Measurements from ENCODE around the gene WBP1.
"Not testable (repeated sequence)": the region's sequence is repeated elsewhere in the genome, so short reads cannot be mapped to it uniquely, and the experiment has no call there.

WBP1 gene

DNA sequence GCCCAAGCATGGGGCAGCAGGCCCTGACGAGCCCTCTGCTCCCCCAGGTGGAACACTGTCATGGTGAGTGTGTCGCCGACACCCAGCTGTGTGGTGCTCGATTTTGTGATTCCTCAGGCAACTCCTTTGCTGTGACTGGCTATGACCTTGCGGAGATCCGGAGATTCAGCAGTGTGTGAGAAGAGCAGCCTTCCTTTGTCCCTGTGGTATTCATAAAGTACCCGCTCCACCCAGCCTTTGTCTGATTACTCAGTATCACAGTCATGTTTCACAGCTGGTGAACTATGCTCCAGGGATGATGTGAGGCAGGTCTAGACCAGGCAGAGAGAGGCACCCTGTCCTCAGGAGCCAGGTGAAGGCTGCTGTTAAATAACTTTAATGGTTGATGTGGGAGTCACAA is 32.7 kb upstream of the WBP1 start:
- DNase-seq (ENCODE audit: low read depth), result no peak
- H3K4me3 ChIP-seq (ENCODE audit: low read depth, low read length), result no peak overlapping the region

DNA sequence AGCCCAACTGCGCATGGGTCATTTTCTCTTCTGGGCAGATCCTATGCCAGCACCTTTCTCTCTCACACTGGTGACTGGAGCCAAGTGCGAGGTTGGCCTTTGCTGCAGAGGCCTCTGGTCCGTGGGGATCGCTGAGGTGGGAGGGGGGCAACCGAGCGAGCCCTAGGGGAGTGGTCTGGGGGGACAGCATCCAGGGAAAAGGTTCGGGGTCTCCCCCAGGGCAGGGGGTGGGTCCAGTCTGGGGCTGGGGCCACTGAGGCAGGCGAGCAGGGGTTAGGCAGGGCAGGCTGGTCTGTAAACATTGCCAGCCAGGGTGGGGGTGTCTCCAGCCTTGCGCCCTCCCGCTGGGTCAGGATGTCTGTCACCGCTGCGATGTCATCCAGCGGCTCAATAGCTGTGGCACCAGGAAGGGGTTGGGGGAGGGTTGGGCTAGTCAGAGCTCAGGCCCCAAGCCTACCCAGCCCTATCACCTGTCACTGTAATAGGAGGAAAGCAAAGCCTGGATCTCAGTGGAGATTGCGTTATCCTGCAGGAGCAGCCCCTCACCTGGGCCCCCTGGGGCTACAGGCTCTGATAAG is 32.0 kb upstream of the WBP1 start:
- H3K4me3 ChIP-seq (ENCODE audit: low read depth, low read length), result no peak overlapping the region
- DNase-seq (ENCODE audit: low read depth), result no peak

DNA sequence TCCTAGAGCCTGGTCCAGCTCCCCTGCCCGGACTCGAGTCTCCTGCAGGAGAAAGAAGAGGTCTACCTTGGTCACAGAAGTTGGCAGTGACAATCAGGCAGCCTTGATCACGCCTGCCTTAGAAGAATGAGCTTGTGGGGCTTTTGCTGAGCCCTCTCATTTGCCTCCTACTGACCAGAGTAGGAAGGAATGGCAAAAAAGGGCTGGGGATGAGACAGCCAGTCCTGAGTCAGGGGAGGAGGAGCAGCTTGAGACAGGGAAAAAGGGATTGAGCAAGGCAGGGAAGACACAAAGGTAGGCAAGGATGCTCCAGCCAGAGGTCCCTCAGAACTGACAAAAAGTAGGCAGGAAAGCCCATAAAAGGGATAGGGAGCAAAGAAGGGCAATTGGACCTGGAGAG is 30.7 kb upstream of the WBP1 start:
- no peak overlapping the region for H3K4me3 ChIP-seq (ENCODE audit: low read depth, low read length)

DNA sequence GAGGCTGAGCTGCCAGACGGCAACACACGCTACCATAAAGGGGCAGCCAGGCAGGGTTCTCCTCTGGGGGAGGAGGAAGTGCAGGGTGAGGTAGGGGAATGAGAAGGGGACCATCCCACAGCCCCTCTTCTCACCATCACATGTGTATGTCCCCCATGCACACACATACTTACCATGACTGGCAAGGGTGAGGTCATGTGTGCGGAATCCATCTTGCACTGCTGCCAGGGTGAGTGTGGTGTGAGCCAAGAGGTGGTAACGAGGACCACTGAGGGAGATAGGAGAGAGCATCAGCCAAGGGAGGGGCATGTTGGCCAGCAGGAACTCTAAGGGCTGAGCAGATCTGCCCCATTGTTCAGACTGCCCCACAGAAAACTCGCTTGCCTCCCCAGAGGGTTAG is 29.6 kb upstream of the WBP1 start:
- H3K4me3 ChIP-seq (ENCODE audit: low read depth, low read length), result no peak overlapping the region
- DNase-seq (ENCODE audit: low read depth), result no peak

More for the DNA sequence above, 30.7 kb upstream of the WBP1 start:
- DNase-seq (ENCODE audit: low read depth), result no peak

DNA sequence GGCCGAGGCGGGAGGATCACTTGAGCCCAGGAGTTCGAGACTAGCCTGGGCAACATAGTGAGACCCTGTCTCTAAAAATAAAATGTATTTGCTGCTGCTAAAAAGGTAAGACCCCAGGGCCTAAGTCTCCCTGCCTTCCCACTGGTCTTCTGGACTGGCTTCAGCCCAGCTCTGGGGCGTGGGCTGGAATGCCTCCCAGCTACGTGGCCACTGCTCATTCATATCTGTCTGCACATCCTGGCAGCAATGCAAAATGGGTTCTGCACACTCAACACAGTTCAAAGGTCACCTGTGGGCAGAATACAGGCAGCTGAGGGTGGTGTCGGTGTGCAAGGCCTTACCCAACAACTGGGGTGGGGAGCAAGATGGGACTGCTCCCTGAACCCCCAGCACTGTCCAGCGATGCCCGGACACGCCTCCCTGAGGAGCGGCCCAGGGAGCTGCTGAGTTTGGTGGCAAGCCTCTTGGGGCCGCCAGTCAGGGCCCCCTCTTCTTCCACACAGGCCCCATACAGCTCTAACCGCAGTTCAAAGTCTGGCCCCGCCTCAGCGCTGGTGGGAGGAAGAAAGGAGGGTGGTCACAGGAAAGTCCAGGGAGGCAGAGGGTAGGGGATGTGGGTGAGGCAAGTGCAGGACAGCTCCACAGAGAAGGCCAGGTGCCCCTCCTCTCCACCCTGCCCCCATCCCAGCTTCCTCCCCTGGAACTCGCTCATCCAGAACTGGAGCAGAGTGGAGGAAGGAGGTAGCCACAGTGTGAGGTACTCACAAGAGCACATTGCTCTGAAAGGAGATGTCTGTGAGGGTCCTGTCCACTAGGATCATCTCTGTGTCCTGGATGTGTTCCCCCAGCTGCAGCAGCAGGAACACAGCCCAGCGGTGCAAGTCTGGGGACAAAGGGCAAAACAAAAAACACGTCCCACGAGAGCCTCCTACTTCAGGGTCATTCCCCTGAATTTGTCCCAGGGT is 28.5 kb upstream of the WBP1 start:
- no peak for DNase-seq (ENCODE audit: low read depth)
- H3K4me3 ChIP-seq (ENCODE audit: low read depth, low read length), result no peak overlapping the region

DNA sequence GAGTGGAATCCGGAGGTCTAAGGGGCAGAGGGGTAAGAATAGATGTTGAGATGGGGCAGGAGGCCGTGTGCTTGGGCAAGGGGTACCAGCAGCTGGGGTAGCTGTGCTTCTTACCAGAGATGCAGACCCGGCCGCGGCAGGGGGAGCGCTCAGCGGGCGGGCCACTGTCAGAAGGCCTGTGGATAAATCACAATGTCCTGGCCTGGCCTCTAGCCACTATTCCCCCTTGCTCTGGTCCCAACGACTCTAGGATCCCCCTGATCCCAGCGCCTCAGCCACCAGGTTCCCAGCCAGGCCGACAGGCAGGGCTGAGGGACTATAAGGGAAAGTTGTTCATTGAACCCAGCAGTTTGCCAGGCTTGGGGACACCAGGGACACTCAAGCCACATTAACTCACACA is 27.7 kb upstream of the WBP1 start:
- no peak for DNase-seq (ENCODE audit: low read depth)
- no peak overlapping the region for H3K4me3 ChIP-seq (ENCODE audit: low read depth, low read length)

DNA sequence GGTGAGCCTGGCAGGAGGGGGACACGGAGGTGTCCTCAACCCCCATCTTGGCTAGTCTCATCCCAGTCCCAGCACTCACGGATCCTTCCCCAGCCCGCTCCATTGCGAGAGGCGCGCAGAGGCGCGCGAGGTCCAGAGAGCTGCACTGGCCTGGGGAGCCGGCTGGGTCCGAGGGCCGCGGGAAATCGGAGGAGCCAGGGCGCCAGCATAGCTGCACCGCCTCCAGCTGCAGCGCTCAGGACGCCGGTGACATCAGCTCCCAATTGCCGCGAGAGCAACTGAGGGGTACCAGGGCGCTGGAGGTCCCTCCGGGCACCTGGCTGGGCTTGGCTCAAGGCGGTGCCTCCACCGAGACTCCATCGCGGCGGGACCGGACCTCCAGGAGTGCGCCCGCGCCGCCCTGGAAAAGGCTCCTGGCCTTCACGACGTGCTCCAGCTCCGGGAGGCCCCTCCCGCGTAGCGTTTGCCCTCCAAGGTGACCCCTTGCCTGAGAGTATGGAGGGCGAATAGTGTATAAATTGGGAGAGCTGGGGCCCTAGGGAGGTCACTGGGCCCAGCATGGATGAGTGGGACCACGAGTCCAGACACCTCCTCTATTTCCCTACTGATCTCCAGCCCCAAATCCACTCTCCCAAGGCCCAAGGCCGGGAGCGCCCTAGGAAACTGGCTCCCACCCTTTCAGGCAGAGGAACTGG is 22.0 kb upstream of the WBP1 start:
- H3K4me3 ChIP-seq (ENCODE audit: low read depth, low read length), result no peak overlapping the region
- DNase-seq (ENCODE audit: low read depth), result no peak

DNA sequence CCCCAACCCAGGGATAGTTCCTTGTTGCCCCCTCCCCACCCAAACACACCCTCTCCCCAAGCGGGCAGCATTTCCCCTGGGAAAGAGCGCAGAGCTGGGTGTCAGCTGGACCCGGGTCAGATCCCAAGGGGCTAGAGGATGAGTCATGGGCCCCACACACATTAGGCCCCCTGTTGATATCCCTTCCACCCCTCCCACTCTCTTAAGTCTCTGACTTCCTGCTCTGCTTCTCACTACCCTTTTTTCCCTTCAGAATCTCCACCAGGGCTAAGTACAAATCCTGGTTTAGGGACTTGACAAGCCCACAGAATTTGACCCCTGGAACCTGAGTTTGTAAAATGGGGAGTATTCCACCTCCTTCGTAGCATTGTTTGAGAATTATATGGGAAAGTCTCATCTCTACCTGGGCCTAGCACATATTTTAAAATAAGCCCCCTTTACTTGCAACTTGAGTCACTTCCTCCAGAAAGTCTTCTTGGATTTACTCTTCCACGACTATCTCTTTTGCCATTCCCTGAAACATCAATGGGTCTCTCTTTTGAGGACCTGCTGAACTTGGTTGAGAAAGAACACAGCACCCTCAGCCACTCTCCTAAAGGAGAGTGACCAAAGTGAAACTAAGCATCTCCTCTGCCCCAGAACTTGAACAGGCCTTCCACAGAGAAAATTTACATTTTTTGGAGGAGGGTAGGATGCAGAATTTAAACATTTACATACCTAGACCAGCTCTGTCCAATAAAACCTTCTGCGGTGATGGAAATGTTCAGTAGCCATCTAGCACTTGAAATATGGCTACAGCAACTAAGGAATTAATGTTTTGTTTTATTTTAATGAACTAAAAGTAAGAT is 21.2 kb upstream of the WBP1 start:
- no peak overlapping the region for H3K4me3 ChIP-seq (ENCODE audit: low read depth, low read length)
- DNase-seq (ENCODE audit: low read depth), result no peak

DNA sequence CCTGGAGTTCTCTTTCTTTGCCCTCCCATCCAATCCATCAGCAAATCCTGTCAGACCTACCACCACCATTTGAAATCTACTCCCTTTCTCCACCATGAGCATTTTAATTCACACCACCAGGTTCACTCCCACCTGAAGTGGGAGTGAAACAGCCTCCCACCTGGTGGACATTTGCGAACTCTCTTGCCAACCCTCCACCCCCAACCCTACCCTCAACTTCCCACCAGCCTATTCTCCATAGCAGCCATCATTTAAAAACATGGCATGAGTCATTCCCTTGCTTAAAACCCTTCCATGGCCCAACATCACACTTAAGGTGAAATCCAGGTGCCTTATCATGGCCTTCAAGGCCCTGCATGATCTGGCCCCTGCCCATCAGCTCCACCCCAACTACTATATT is 20.0 kb upstream of the WBP1 start:
- DNase-seq (ENCODE audit: low read depth), result no peak
- peak overlapping the region; percentile 20 for H3K4me3 ChIP-seq (ENCODE audit: low read depth, low read length)

DNA sequence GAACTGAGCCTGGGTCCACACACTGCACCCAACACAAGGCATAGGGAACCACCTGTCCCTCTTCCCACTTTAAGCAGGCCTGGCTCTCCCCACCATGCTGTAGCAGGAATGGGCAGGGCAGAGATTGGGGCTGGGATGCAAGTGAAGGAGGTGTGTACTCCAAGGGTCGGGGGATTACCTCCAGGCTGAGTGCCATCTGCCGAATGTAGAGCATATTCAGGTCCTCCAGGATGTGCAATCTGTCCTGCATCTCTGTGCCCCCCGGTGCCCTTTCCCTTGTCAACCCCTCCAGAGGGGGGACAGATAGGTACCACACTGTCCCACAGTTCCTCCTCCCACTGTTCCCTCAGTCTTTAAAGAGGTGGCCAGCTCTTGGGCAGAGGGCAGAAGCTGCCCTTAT is 18.9 kb upstream of the WBP1 start:
- DNase-seq (ENCODE audit: low read depth), result no peak
- peak overlapping the region; percentile 61 for H3K4me3 ChIP-seq (ENCODE audit: low read depth, low read length)

DNA sequence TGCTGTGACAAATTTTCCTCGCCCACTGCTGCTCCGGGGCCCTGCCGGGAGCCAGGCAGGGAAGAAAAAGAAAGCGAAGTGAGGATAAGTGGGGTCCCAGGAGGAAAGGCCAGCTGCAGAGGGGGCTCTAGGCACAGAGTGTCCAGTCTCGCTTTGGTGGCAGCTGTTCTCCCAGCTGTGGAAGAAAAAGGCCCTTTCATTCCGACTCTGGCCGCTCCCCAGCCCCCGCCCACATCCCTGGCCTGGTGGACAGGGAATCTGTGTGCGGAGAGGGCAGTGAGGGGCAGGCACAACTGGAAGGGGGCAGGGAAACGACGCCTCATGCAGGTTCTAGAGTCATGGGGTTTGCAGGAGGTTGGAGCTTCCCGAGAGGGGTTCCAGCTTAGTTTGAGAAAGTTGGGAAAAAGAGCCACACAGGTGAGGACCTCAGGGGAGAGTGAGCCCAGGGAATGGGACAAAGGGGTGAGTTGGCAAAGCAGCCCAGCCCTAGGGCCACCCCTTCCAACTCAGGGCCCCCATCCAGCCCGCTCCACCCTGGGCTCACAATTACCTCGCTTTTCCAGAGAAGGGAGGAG is 18.3 kb upstream of the WBP1 start:
- H3K4me3 ChIP-seq (ENCODE audit: low read depth, low read length), result peak overlapping the region; percentile 61
- DNase-seq (ENCODE audit: low read depth), result peak; percentile 52

DNA sequence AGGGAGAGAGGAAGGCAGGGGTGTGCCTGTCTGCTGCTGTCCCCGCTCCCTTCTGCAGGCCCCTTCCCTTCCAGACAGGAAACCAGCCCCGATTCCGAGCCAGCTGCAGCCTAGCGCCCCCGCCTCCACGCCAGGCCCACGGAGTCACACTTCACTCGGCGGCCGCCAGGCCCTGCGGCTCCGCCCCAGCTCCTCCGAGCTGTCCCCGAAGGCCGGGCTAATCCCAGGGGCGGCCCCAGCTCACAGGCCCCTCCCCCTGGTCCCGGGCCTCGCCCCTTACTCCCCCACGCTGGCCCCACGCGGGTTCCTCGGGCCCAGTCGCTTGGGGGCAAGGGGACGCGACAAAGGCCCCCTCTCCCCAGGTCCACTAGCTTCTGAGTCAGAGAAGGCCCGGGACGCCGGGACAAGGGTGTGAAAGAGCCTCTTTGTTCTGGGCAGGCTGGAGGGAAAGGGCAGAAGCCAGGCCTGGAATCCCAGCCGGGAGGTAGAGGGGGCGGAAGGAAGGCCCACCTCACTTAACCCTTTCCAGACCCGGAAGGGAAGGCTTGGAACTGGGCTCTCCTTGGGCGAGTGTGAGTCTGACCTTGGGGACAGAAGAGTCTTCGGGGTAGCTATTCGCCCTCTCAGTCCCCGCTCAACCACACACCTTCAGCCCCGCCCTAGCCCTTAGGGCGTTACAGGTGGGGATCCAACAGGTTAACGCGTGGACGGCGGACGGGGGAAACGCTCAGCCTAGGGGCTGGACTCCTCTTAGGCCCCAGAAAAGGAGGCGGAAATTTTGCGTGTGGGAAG is 17.7 kb upstream of the WBP1 start:
- peak; percentile 41 for DNase-seq (ENCODE audit: low read depth)
- peak overlapping the region; percentile 61 for H3K4me3 ChIP-seq (ENCODE audit: low read depth, low read length)

DNA sequence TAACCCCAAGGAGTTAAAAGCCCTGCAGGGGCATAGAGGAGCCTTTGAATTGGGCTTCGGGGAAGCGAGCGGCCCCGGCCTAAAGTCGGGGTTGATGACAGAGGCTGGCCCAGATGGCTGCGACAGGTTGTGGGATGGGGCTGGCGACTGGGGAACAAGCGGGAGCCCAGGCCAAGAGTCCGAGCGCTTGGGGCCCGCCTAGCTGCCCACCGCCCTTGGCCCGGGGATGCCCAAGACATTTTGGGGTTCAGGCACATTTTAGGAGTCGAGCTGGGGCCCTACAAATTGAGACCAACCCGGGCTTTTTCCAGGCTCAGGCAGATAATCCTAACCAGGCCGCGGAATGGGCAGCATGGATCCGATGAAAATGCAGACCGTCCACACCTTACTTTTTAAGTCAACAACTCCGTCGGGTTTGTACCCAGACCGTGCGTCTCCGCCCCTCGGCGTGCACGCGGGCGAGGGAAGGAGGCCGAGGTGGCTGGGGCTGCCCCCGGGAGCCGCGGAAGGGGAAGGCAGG is 17.0 kb upstream of the WBP1 start:
- DNase-seq (ENCODE audit: low read depth), result no peak
- H3K4me3 ChIP-seq (ENCODE audit: low read depth, low read length), result no peak overlapping the region

DNA sequence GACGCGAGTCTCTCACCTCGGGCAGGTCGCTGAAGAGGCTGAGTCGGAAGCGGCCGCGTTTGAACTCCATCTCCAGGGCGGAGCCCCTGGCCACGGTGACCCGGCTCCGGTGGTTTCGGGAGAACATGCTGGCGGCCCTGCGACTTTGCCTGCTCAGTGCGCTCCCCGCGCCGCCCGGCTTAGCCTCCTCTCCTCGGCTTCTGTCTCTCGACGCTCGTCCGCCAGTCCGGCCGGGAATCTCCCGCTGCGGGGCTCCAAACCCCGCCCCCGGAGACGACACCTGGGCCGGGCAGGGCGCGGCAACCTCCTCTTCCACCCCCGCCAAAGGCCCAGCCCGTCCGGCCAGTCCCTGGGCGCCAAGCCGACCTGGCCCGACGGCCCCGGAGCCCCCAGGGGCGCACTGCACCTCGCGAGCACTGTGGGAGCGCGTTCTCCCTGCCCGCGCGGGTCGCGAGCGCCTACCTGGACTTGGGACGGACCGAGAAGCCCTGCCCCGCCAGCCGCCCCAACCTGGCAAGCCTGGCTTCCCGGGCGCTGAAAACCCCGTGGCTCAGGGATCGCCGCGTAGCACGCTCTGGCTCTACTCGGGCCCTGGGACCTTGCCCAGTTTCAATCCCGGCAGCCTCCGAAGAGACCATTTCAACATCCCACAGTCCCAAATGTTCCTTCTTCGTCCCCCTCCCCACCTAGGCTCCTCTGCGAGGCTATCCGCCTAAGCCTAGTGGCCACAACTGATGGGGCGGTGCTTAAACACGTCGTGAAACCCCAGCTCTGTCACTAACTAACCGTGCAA is 16.4 kb upstream of the WBP1 start, which contains the start of gene RTKN:
Gene RTKN (minus strand): TSS at position 248 of the 793 bp plus-strand sequence. CDS start 121 bp downstream, at position 127.
- no peak for DNase-seq (ENCODE audit: low read depth)
- peak within 1 kb of the TSS; percentile 61 for H3K4me3 ChIP-seq (ENCODE audit: low read depth, low read length)

DNA sequence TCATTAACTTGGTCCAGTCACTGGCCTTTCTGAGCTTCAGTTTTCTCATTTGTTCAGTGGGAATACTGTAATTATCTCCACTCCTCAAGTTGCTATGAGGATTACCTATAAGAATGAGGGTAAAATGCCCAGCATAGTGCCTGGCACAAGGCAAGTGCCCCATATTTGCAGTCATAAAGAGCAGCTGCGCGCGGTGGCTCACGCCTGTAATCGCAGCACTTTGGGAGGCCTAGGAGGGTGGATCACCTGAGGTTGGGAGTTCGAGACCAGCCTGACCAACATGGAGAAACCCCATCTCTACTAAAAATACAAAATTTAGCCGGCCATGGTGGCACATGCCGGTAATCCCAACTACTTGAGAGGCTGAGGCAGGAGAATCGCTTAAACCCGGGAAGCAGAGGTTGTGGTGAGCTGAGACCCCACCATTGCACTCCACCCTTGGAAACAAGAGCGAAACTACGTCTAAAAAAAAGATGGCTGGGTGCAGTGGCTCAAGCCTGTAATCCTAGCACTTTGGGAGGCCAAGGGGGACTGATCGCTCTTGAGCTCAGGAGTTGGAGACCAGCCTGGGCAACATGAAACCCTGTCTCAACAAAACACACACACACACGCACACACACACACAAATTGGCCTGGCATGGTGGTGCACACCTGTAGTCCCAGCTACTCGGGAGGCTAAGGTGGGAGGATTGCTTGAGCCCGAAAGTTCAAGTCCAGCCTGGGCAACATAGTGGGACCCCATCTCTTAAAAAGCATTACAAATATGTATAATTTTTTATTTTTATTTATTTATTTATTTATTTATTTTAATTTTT is 15.5 kb upstream of the WBP1 start:
- not testable (repeated sequence) for H3K4me3 ChIP-seq (ENCODE audit: low read depth, low read length)

DNA sequence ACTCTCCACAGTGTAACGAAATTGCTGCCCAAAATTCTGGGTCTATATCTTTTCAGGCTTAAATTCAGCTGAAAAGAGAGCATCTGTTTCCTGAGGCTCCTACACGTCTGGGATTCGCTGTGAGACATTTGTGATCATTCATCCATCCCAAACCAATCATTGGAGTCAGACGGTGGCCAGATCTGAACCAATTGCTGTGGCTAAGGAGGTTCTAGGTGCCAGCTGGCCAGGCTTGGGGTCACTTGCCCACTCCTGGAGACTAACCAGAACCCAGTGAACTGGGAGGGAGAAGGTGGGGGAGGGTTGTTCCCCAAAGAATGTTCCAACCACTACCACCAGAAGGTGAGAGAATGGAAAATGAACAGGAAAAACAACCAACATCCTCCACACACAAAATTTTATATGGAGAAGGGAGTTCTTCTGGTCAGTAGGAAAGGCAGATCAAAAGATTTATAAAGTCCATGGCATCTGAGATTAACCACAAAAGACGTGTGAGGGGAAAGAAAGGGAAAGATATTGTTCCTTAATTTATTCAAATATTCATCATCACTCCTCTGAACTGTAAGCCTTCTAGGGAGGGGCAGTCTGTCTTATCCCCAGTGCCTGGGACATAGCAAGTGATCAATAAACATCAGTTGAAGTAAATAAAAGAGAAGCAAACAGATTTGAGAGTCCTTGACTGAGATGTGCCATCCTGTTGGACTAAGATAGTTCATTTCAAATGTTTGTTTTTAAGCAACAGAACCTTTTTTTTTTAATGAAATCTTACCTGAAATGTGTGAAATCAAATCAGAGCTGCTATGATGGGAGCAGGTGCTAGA is 13.5 kb upstream of the WBP1 start:
- no peak overlapping the region for H3K4me3 ChIP-seq (ENCODE audit: low read depth, low read length)
- no peak for DNase-seq (ENCODE audit: low read depth)

More for the DNA sequence above, 15.5 kb upstream of the WBP1 start:
- DNase-seq (ENCODE audit: low read depth), result not testable (repeated sequence)
